GM10248 (cell line): ENCODE data around the gene FUT9.

Experiments used
- CTCF ChIA-PET: fragments of 300-600 bp; sonication (Branson Sonifier 250); formaldehyde crosslinking; extraction: SDS; loops from one replicate; lab custom pipeline; 2021; ENCODE audit warnings: antibody characterized with exemption; lab: Yijun Ruan, JAX
- POLR2A ChIA-PET: fragments of 350-650 bp; sonication (Branson Sonifier 250); formaldehyde crosslinking; extraction: SDS; loops from one replicate; lab custom pipeline; 2020; ENCODE audit warnings: antibody characterized with exemption; lab: Yijun Ruan, JAX
- DNase-seq: peaks from one replicate; pipeline ENCODE4 v3.0.0; 2012; ENCODE audit errors: extremely low spot score
- TF ChIP-seq, protein P1 (sequence below): IDR thresholded peaks from 2 replicates; pipeline ENCODE4 v1.5.1; 2012; ENCODE audit warnings: mild to moderate bottlenecking, low read depth; ENCODE audit errors: extremely low read depth, missing control alignments, control extremely low read depth

FUT9 gene

DNA sequence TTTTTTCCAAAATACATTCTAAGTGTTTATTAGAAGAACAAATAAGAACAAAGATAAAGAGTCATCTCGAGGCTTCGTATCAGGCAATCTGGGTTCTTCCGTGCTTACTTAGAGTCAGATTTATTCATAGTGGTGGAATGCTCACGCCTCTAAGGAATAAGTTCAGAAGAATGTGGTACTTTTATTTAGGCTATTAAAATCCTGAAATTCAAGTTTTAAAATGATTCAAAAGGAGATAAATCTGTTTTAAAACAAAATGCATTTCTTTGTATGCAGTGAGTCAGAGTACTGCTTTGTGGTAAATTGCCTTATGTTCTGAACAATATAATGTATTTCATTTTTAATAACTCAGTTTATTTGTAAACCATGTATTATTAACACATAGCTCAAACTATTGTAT, 89.1 kb downstream of the FUT9 start:
- POLR2A ChIA-PET, result no interaction called here
- TF ChIP-seq, protein P1, sequence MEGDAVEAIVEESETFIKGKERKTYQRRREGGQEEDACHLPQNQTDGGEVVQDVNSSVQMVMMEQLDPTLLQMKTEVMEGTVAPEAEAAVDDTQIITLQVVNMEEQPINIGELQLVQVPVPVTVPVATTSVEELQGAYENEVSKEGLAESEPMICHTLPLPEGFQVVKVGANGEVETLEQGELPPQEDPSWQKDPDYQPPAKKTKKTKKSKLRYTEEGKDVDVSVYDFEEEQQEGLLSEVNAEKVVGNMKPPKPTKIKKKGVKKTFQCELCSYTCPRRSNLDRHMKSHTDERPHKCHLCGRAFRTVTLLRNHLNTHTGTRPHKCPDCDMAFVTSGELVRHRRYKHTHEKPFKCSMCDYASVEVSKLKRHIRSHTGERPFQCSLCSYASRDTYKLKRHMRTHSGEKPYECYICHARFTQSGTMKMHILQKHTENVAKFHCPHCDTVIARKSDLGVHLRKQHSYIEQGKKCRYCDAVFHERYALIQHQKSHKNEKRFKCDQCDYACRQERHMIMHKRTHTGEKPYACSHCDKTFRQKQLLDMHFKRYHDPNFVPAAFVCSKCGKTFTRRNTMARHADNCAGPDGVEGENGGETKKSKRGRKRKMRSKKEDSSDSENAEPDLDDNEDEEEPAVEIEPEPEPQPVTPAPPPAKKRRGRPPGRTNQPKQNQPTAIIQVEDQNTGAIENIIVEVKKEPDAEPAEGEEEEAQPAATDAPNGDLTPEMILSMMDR, result no peak
- CTCF ChIA-PET, result no interaction called here
- no peak for DNase-seq

DNA sequence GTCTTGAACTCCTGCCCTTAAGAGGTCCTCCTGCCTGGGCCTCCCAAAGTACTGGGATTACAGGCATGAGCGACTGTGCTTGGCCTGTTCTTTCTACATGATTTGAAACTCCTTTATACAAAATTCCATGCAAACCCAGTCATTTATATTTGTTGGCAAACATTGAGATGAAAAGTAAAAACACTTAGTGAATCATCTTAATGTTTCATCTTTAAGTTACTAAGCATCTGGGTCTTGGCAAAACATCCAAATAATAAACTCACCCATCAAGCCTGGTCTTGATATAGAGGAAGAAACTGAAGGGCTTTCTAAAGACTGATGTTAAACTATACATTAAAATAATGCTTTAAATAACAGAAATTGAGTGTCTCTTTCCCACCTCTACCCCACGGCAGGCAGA, 95.1 kb downstream of the FUT9 start:
- no peak for DNase-seq
- TF ChIP-seq, protein P1, result no peak
- POLR2A ChIA-PET, result no interaction called here

DNA sequence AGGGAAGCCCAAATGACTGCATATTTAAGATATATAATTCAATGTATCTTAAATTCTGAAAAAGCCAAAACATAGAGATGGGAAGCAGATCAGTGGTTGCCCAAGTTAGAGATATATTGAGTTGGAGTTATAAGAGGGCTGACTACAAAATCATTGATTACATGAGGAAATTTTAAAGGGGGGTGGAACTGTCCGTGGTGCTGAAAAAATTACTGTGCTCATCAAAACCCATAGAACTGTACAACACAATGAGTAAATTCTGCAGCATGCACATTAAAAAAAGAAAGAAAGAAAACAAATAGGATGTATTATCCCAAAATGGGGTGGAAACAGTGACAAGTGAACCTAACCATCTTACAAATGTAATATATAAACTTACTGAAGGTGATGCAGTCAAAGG, 100.9 kb downstream of the FUT9 start:
- no peak for DNase-seq
- ChIA-PET POLR2A (no interaction called here), CTCF (no interaction called here)
- TF ChIP-seq, protein P1, result no peak

More for the DNA sequence above, 95.1 kb downstream of the FUT9 start:
- CTCF ChIA-PET, result no interaction called here

DNA sequence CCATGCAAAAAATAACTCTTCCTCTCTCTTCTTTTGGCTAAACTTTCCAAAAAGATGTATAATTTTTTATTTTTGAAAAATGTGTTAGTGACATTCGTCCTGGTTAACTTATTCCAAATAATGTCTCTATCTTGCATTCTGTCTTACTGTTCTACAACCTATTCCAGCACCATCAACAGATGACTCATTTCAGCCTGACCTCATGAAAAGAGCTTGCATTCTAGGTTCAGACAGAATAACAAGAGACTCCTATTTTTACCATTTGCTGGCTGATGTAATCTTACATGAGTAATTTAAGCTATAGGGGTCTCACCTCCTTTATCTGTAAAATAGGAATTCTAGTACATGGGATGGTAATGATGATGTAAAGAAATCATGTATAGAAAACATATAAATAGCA, 109.0 kb downstream of the FUT9 start:
- TF ChIP-seq, protein P1, result no peak
- CTCF ChIA-PET, result interaction anchor here (0.9 to 2.0 kb wide), 3 partner anchors 14 to 18 kb away, joined by 3 to 4 read pairs (median 4); no protein-coding TSS in a partner anchor
- DNase-seq, result no peak
- POLR2A ChIA-PET, result no interaction called here

DNA sequence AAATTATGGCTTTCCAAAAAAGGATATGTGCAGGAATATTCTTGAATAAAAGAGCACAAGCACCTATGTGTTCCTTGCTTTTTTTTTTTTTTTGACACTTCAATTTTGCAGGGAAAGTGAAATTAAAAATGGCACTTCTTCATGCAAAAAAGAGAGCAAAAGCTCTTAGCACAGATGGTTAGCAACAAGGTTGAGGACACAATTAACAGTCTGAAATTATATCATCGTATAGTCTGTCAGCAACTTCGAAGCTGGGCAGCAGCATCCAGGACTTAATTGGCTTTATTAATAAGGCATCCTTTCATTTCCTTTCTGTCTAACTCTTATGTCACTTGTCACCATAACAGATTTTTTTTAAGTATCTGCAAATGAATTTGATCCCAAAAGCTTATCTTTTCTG, 122.6 kb downstream of the FUT9 start:
- TF ChIP-seq, protein P1, result no peak
- ChIA-PET POLR2A (no interaction called here), CTCF (interaction anchor here (1.0 kb wide), 2 partner anchors 13 to 46 kb away, joined by 3 to 4 read pairs; no protein-coding TSS in a partner anchor)
- DNase-seq, result no peak

DNA sequence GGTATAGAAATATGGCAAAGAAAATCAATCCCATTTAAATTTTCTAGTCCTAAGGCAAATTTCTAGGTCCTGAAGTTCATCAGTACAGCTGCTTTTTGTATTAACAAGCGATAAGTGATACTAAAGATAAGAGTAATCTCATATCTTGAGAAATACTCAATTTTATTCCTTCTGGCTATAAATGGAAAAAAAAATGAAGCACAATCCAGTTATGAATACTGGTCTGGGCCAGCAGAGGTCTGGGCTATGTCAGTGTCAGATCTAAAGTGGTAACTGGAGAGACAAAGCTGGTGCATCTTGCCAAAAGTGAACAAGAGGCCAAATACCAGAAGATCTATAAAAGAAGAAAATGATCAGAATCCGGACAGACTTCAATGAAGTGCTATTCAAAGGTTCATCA, 126.4 kb downstream of the FUT9 start:
- no peak for DNase-seq
- TF ChIP-seq, protein P1, result no peak
- POLR2A ChIA-PET, result no interaction called here
- CTCF ChIA-PET, result interaction anchor here (0.6 kb wide), 1 partner anchor 54 kb away, joined by 3 read pairs; no protein-coding TSS in a partner anchor
